Measurements from ENCODE around the gene XCR1. TPM values are rescaled to one million over a fixed set of nuclear protein-coding genes. Genes with fewer than 3 reads are reported as not detected.

Gene XCR1
- total and polyA plus RNA-seq, 9 of the 15 experiments (the other 6 are each of a cell fraction or from before 2014, with no cell fraction given) = not detected

DNA sequence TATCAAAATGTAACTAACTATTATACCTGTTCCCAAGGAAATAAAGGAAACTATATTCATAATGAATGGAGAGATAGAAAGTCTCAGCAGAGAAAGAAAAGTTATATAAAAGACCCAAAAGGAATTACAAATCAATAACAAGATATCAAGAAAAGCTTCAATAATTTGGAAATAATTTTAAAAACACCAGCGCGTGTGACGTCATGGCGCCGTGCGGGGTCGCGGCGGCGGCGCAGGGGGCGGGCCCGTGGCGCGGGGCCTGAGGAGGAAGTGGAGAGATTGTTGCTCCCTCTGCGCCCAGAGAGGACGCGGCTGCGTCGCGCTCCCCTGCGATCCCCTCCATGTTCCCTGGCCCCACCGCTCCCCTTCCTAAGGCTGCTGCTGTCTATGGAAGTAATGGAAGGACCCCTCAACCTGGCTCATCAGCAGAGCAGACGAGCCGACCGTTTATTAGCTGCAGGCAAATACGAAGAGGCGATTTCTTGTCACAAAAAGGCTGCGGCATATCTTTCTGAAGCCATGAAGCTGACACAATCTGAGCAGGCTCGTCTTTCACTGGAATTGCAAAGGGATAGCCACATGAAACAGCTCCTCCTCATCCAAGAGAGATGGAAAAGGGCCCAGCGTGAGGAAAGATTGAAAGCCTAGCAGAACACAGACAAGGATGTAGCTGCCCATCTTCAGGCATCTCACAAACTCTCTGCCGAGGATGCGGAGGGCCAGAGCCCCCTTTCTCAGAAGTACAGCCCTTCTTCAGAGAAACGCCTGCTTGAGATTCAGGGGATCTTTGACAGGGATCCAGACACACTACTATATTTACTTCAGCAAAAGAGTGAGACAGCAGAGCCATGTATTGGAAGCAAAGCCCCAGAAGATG, 4.1 kb downstream of the XCR1 start:
- Histone ChIP-seq H3K4me3 (peak overlapping the region; percentile 7), H3K36me3 (ENCODE audit: control insufficient read depth, insufficient read depth, low read length) (no peaks in the 10 kb centered on the region), H3K4me1 (replicated peaks in 1 of 2; ENCODE audit: control insufficient read depth in 2 of 2, insufficient read depth in 2 of 2, low read length in 2 of 2) (peaks cover 2 to 12% of the 10 kb centered on the region in 2 experiments; a peak in 3 of 5 replicates), H3K27ac (ENCODE audit: extremely low read depth, low read depth, low read length) (no peak overlapping the region), H3K4me2 (ENCODE audit: insufficient read depth, low read length) (peak overlapping the region; percentile 72), H4K20me1 (replicated peaks; ENCODE audit: control insufficient read depth, insufficient read depth, low read length) (no peaks in the 10 kb centered on the region), H3K9ac (ENCODE audit: insufficient read depth in 1 of 2, low read depth in 2 of 2, low read length in 2 of 2) (peak overlapping the region in 1 of 2 experiments; percentile 16; a peak in 1 of 4 replicates), H3K79me2 (ENCODE audit: control insufficient read depth, insufficient read depth, low read length) (no peaks in the 10 kb centered on the region), H3K9me3 (replicated peaks; ENCODE audit: control insufficient read depth, insufficient read depth, low read depth, low read length) (peaks cover 4% of the 10 kb centered on the region; the same call in 1 of the 2 replicates), H2AFZ (ENCODE audit: low read depth, low read length) (peak overlapping the region; percentile 88), H3K27me3 (ENCODE audit: control insufficient read depth in 2 of 2, insufficient read depth in 2 of 2, low read length in 2 of 2) (peaks cover 8 to 25% of the 10 kb centered on the region in 2 experiments; a peak in 4 of 5 replicates), H3K9me1 (ENCODE audit: control insufficient read depth, insufficient read depth, low read length) (no peaks in the 10 kb centered on the region)
- WGBS (ENCODE audit: insufficient coverage, low coverage, missing lambda C conversion rate) = 16% methylated on average over 34 of the region's 34 CpGs
- intact Hi-C loops (cut with micrococcal nuclease) = no loop called here
- no TSS peak for BruUV-seq (replicated peaks)
- in situ Hi-C loops (cut with MboI) = no loop called here
- peak; percentile 68 to 85 (median 78) for DNase-seq (ENCODE audit: extremely low read depth in 1 of 4, low spot score in 3 of 4)
- peak; percentile 99 for ATAC-seq
- POLR2A ChIA-PET = interaction anchor here (0.6 to 0.8 kb wide), 3 partner anchors 11 to 758 kb away, joined by 3 read pairs; no protein-coding TSS in a partner anchor
- CTCF ChIA-PET (ENCODE audit: low intra/inter-chr PET ratio) = no interaction called here
- peak; percentile 59 for FAIRE-seq
- TF ChIP-seq NCOA1 (IDR thresholded peaks at IDR 0.05; ENCODE audit: low read depth) (no peak), WHSC1 (IDR thresholded peaks at IDR 0.05; ENCODE audit: low read length) (no peak), BRCA1 (IDR thresholded peaks at IDR 0.05) (no peak), BRCA1 (CRISPR knock-in tag; IDR thresholded peaks at IDR 0.05) (no peak), RBFOX2 (IDR thresholded peaks at IDR 0.05; ENCODE audit: low read depth, low read length) (peak; percentile 89), ATF4 (CRISPR knock-in tag; IDR thresholded peaks at IDR 0.05) (no peak), NCOR1 (IDR thresholded peaks at IDR 0.05) (no peak), RBM15 (IDR thresholded peaks at IDR 0.05; ENCODE audit: insufficient read depth, low read length) (no peak), ARHGAP35 (IDR thresholded peaks at IDR 0.05; ENCODE audit: partially characterized antibody) (no peak), ARID2 (IDR thresholded peaks at IDR 0.05) (no peak), DIDO1 (tag; IDR thresholded peaks at IDR 0.05; ENCODE audit: low read depth) (no peak), ZFX (CRISPR knock-in tag; IDR thresholded peaks at IDR 0.05) (peak; percentile 45; the same call in 1 of the 2 replicates), TEAD4 (IDR thresholded peaks at IDR 0.05; ENCODE audit: low read length) (no peak), TEAD4 (CRISPR knock-in tag; IDR thresholded peaks at IDR 0.05; ENCODE audit: borderline replicate concordance) (no peak), PREB (CRISPR knock-in tag; IDR thresholded peaks at IDR 0.05) (no peak), NR2C1 (IDR thresholded peaks at IDR 0.05) (peak; percentile 25; the same call in 1 of the 2 replicates), NR2C1 (tag; IDR thresholded peaks at IDR 0.05) (peak; percentile 20; the same call in 1 of the 2 replicates), HNRNPLL (IDR thresholded peaks at IDR 0.05; ENCODE audit: low read depth, low read length, poor library complexity, severe bottlenecking) (peak; percentile 75), ZNF76 (CRISPR knock-in tag; IDR thresholded peaks at IDR 0.05; ENCODE audit: borderline replicate concordance) (no peak), XRCC4 (IDR thresholded peaks at IDR 0.05; ENCODE audit: extremely low read depth, insufficient read depth, insufficient read length) (no peak), STAT5A (IDR thresholded peaks at IDR 0.05; ENCODE audit: borderline replicate concordance, low read length) (no peak), SREBF1 (IDR thresholded peaks at IDR 0.05; ENCODE audit: borderline replicate concordance, low read depth, low read length) (no peak), RBM22 (IDR thresholded peaks at IDR 0.05; ENCODE audit: low read depth, low read length, poor library complexity, severe bottlenecking) (no peak)

Data from K562 (cell line).